HEK293T (cell line): ENCODE data around the gene NUMBL.

Experiments used
- CTCF ChIA-PET: fragments of 350-600 bp; formaldehyde crosslinking; extraction: SDS; loops from one replicate; lab custom pipeline; 2021; ENCODE audit warnings: antibody characterized with exemption, inconsistent platforms; lab: Yijun Ruan, JAX
- POLR2A ChIA-PET: fragments of 350-600 bp; formaldehyde crosslinking; extraction: SDS; loops from one replicate; lab custom pipeline; 2020; ENCODE audit warnings: antibody characterized with exemption, inconsistent platforms; lab: Yijun Ruan, JAX
- DNase-seq: peaks from one replicate; pipeline ENCODE4 v3.0.0; 2012; ENCODE audit warnings: mixed read lengths; ENCODE audit errors: extremely low spot score
- ARNT ChIP-seq: fragments of 450-650 bp; IDR thresholded peaks from 2 replicates; pipeline ENCODE4 v1.6.1; 2017; ENCODE audit warnings: mild to moderate bottlenecking
- CTBP1 ChIP-seq: fragments of 450-650 bp; IDR thresholded peaks from 2 replicates; pipeline ENCODE4 v1.6.1; 2016; ENCODE audit warnings: borderline replicate concordance
- ELF4 ChIP-seq: fragments of 450-650 bp; IDR thresholded peaks from 2 replicates; pipeline ENCODE4 v1.6.1; 2017; ENCODE audit warnings: antibody characterized with exemption
- FOXA1 ChIP-seq: fragments of 450-650 bp; IDR thresholded peaks from 2 replicates; pipeline ENCODE4 v1.6.1; 2016; ENCODE audit warnings: mild to moderate bottlenecking
- FOXK2 ChIP-seq: fragments of 450-650 bp; IDR thresholded peaks from 2 replicates; pipeline ENCODE4 v1.6.1; 2016; ENCODE audit warnings: mild to moderate bottlenecking
- FOXM1 ChIP-seq: fragments of 450-650 bp; IDR thresholded peaks from 2 replicates; pipeline ENCODE4 v1.6.1; 2017; ENCODE audit warnings: mild to moderate bottlenecking, borderline replicate concordance
- HDGF ChIP-seq: fragments of 450-650 bp; IDR thresholded peaks from 2 replicates; pipeline ENCODE4 v1.6.1; 2017; ENCODE audit warnings: antibody characterized with exemption, borderline replicate concordance
- L3MBTL2 ChIP-seq: fragments of 450-650 bp; conservative IDR thresholded peaks from 2 replicates; pipeline ENCODE4 v1.6.1; 2016; ENCODE audit warnings: mild to moderate bottlenecking
- LEF1 ChIP-seq: fragments of 450-650 bp; IDR thresholded peaks from 2 replicates; pipeline ENCODE4 v1.6.1; 2017; ENCODE audit warnings: mild to moderate bottlenecking, borderline replicate concordance
- NFRKB ChIP-seq: fragments of 450-650 bp; IDR thresholded peaks from 2 replicates; pipeline ENCODE4 v1.6.1; 2016; ENCODE audit warnings: mild to moderate bottlenecking, moderate library complexity
- SP1 ChIP-seq: fragments of 450-650 bp; IDR thresholded peaks from 2 replicates; pipeline ENCODE4 v1.6.1; 2017
- SUZ12 ChIP-seq: fragments of 450-650 bp; IDR thresholded peaks from 2 replicates; pipeline ENCODE4 v1.6.1; 2016; ENCODE audit warnings: mild to moderate bottlenecking
- TARDBP ChIP-seq: fragments of 450-650 bp; IDR thresholded peaks from 2 replicates; pipeline ENCODE4 v1.6.1; 2016
- ZNF384 ChIP-seq: fragments of 450-650 bp; IDR thresholded peaks from 2 replicates; pipeline ENCODE4 v1.6.1; 2016
- TF ChIP-seq, protein P1 (sequence below): fragments of 450-650 bp; IDR thresholded peaks from 2 replicates; pipeline ENCODE4 v1.6.1; 2016

Gene NUMBL

DNA sequence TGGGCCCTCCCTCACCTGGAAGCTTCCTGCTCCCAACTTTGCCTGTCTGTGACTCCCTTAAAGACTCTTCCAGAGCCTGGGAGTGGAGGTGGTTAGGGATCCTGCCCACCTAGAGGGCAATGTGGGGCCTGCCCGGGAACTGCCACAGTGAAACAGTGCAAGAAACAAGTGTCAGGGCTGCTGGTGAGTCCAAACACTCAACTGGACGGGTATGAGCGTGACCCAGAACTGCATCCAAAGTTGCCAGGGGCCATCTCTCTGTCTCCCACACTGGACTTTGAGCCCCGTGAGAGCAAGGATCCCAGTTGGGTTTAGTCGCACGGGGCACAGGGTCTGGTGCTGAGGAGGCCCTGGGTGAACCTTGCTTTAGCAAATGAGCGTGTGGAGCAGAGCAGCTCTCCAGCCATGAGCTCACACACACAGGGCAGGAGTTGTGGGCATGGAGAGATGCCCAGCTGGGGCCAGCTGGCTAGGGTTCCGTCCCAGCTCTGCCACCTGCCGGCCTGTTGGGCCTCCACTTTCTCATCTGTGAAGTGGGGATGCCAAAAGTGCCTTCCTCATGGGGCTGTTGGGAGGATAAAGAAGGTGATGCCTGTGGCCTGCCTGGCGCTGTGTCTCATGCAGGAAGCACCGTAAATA lies 2.8 kb upstream of the NUMBL start:
- ChIA-PET CTCF (interaction anchor here (0.7 kb wide), 1 partner anchor 1609 kb away, joined by 3 read pairs; the partner anchor contains the start of gene PAFAH1B3), POLR2A (interaction anchor here (1.6 kb wide), 1 partner anchor 57 kb away, joined by 3 read pairs; the partner anchor contains the start of gene ACTMAP)
- DNase-seq: no peak
- TF ChIP-seq L3MBTL2 (no peak), FOXA1 (no peak), NFRKB (no peak), TARDBP (no peak), ELF4 (no peak), FOXM1 (no peak), SP1 (no peak)
- TF ChIP-seq, protein P1, sequence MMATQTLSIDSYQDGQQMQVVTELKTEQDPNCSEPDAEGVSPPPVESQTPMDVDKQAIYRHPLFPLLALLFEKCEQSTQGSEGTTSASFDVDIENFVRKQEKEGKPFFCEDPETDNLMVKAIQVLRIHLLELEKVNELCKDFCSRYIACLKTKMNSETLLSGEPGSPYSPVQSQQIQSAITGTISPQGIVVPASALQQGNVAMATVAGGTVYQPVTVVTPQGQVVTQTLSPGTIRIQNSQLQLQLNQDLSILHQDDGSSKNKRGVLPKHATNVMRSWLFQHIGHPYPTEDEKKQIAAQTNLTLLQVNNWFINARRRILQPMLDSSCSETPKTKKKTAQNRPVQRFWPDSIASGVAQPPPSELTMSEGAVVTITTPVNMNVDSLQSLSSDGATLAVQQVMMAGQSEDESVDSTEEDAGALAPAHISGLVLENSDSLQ: no peak

DNA sequence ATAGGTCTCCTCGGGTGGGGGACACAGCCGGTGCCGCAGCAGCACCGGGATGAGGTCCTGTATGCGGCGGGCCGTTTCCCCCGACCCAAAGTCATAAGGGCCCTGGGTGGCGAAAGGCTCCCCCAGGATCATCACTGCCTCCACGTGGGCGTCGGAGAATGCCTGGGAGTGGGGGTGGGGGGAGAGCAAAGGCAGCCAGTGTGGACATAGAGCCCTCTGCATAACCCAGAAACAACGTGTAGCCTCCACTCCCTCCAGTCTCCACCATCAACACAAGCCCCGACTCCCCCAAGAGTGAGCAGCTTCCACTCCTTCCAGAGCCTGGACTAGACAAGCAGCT lies 1.7 kb upstream of the NUMBL start:
- TF ChIP-seq ELF4 (no peak), LEF1 (no peak), SUZ12 (no peak), L3MBTL2 (no peak), NFRKB (no peak), FOXK2 (no peak)
- ChIA-PET CTCF (no interaction called here), POLR2A (interaction anchor here (1.6 kb wide), 1 partner anchor 58 kb away, joined by 3 read pairs; the partner anchor contains the start of gene ACTMAP)
- DNase-seq: no peak

DNA sequence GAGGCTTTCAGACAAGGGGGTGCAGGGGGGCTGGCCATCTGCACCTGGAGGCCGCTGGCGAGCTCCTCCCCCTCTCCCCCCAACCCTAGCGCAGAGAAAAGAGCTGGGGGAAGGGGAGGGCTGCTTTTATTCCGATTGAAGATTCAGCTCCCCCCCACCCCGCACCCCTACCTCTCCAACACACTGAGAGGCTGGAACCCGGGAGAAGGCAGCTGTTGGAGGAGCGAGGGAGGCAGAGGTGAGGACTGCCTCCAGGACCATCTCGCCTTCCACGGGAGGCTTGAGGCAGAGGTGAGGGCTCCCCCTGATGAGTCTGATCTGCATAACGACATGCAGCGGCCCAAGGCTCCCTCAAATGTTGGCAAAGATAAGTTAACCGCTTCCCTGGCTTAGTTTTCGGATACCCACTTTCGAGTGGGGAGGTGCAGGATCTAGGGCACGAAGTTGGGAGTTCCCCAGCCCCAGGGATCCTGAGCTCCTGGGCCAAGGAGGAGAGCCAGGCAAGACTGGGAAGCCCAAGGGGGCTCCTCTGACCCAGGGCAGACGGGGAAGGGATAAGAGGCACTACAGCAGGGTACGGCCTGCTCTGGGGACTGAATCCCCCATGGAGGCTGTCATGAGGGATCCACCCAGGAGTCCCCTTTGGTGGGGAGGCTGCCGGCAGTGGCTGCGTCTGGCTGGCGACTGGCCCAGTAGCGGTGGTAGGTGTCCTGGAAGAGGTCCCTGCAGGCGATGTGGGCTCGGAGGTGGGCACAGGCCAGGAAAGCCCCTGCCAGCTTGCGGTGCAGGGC lies 1.2 kb upstream of the NUMBL start:
- no peak for DNase-seq
- no peak for TF ChIP-seq L3MBTL2
- TF ChIP-seq FOXK2: no peak
- no peak for TF ChIP-seq ELF4
- TF ChIP-seq TARDBP: no peak
- TF ChIP-seq LEF1: no peak
- TF ChIP-seq SUZ12: no peak
- POLR2A ChIA-PET: interaction anchor here (1.0 to 1.9 kb wide), 3 partner anchors 15 to 59 kb away, joined by 3 to 13 read pairs (median 3); partner anchors contain the start of genes ACTMAP, COQ8B and ITPKC
- CTCF ChIA-PET: no interaction called here

DNA sequence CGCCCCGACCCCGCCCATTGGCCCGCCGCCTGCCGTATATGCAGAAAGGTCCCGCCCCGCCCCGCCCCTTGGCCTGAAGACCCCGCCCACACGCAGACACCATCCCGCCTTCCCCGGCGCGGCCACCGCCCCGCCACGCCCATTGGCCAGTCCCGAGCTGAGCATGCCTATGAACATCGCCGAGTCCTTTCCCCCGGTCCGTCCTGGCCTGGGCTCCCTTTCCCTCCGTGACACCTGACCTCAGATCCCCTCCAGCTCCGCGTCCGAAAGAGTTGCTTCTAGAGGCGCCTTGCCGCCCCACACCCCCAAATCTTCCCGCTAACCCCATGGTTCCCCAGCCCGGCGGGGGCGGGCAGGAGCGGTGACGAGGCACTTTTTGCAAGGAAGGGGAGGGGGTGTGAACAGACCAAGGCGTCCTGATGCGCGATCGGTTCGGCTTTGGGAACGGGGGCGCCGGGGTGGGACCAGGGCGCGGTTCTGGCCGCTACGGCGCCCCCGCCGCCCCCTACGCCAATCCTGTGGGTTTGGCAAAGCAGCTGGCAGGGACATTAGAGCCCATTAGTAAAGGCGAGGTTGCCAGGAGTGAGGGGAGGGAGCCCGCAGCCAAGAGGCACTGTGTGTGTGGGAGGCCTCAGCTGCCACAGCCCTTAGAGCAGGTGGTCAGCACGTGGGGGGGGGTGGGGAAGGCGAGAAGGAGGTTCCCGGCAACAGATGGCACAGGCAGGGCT lies 406 bp upstream of the NUMBL start:
- ChIA-PET CTCF (no interaction called here), POLR2A (interaction anchor here (0.9 to 1.9 kb wide), 4 partner anchors 11 to 108 kb away, joined by 3 to 13 read pairs (median 4); partner anchors contain the start of genes COQ8B, EGLN2 and ITPKC)

DNA sequence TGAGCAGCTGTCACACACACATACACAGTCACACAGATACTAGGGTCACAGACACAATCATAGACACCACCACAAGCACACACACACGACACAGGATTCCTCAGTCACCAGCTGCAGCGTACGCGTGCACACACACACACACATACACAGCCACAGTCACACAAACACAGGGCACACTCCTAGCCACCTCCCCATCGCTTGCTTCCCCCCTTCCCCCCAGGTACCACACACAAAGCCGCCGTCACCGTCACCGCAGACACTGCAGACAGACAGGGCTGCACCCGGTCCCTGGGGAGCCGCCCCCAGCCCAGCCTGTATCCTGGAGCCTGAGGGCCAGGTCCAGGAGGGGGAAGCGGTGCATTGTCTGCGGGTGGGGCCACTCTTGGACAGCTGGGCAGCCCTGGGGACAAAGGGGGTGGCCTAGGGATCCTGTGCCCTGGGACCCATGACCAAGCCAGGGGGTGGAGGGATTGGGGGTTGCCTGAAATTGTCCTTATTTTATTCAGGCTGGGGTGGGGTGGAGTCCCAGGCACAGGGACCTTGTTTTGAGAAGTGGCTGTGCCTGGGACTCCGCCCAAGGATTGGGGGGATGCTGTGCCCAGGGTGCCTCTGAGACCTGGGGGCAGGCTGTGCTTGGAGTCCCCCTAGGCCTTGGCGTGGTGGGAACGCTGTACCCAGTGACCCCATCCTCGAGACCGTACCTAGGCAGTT lies 957 bp downstream of the NUMBL start:
- ChIA-PET CTCF (no interaction called here), POLR2A (no interaction called here)
- DNase-seq: no peak
- TF ChIP-seq TARDBP: peak; percentile 70
- no peak for TF ChIP-seq FOXM1

More for the DNA sequence above, 406 bp upstream of the NUMBL start:
- no peak for TF ChIP-seq SUZ12
- no peak for TF ChIP-seq ZNF384
- TF ChIP-seq, protein P1: no peak
- TF ChIP-seq CTBP1: no peak
- TF ChIP-seq NFRKB: no peak
- peak; percentile 92 for TF ChIP-seq L3MBTL2
- no peak for TF ChIP-seq TARDBP
- DNase-seq: peak; percentile 99

DNA sequence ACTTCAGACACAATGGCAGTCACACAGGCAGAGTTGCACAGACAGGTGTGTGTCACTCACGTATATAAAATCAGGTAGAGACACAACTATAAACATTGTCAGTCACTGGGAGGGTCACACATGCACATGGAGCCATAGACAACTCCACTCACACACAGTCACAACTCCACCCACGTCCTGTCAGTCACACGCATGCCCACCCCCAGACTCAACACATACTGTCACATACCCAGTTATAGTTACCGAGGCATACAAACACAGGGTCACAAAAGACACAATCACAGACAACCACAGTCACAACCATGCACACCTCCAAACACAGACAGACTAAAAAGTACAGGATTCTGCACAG lies 1.5 kb downstream of the NUMBL start:
- ChIA-PET POLR2A (no interaction called here), CTCF (no interaction called here)
- TF ChIP-seq SUZ12: no peak
- no peak for TF ChIP-seq ELF4
- no peak for TF ChIP-seq CTBP1
- no peak for TF ChIP-seq LEF1
- no peak for TF ChIP-seq L3MBTL2
- TF ChIP-seq FOXA1: no peak
- TF ChIP-seq, protein P1: peak; percentile 55
- TF ChIP-seq HDGF: no peak
- DNase-seq: no peak

DNA sequence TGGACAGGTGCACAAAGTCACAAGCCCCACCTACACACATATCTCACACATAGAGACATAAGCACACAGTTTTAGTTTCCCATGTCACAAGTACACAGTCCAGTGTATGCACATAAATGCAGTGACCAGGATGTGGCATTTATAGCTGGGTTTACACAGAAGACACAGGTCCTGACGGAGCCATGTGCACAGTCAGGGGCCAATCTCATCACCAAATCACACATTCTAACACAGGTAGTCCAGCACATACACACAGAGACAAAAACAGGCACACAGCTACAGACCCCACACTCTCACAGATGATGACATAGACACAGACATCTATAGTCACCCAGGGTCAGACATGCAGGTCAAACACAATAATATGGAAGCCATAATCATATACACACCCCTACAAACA lies 2.1 kb downstream of the NUMBL start:
- DNase-seq: no peak
- no peak for TF ChIP-seq CTBP1
- TF ChIP-seq, protein P1: no peak
- TF ChIP-seq ARNT: no peak
- TF ChIP-seq ELF4: no peak
- no peak for TF ChIP-seq ZNF384
- no peak for TF ChIP-seq FOXA1
- ChIA-PET POLR2A (no interaction called here), CTCF (no interaction called here)
